NCI-H128 (cell line): ENCODE data around the gene ABCG2.

ENCODE experiments used
- DNase-seq: peaks from one replicate; lab custom pipeline; 2025; ENCODE audit not compliant: unreplicated experiment; lab: John Stamatoyannopoulos, UW

The ABCG2 gene

GRCh38 chr4:88158489-88159228 is at the start of gene ABCG2:
Gene ABCG2, minus strand, starts transcription at chr4:88158639. Its CDS starts 18,644 bp downstream, at chr4:88139995.
- DNase-seq = peak; percentile 0

- no peak for DNase-seq
Observed at GRCh38 chr4:88208156-88208555, 49.7 kb upstream of the ABCG2 start.

GRCh38 chr4:88207171-88207570 is 48.7 kb upstream of the ABCG2 start:
- no peak for DNase-seq

GRCh38 chr4:88204882-88205281 is 46.4 kb upstream of the ABCG2 start:
- no peak for DNase-seq

- DNase-seq = no peak
Observed at GRCh38 chr4:88202443-88202842, 44.0 kb upstream of the ABCG2 start.

GRCh38 chr4:88200186-88200585 is 41.7 kb upstream of the ABCG2 start:
- DNase-seq = no peak

- no peak for DNase-seq
Observed at GRCh38 chr4:88196523-88197185, 38.2 kb upstream of the ABCG2 start.

- no peak for DNase-seq
Observed at GRCh38 chr4:88196013-88196365, 37.5 kb upstream of the ABCG2 start.

- no peak for DNase-seq
Observed at GRCh38 chr4:88195328-88196012, 37.0 kb upstream of the ABCG2 start.

GRCh38 chr4:88191404-88191803 is 33.0 kb upstream of the ABCG2 start:
- DNase-seq = no peak

GRCh38 chr4:88189881-88190585 is 31.6 kb upstream of the ABCG2 start:
- DNase-seq = no peak

- no peak for DNase-seq
Observed at GRCh38 chr4:88189418-88189738, 30.9 kb upstream of the ABCG2 start.

GRCh38 chr4:88188738-88189417 is 30.4 kb upstream of the ABCG2 start:
- no peak for DNase-seq

- no peak for DNase-seq
Observed at GRCh38 chr4:88187766-88188165, 29.3 kb upstream of the ABCG2 start.

- no peak for DNase-seq
Observed at GRCh38 chr4:88185906-88186305, 27.5 kb upstream of the ABCG2 start.

GRCh38 chr4:88179261-88179660 is 20.8 kb upstream of the ABCG2 start:
- DNase-seq = no peak

- DNase-seq = no peak
Observed at GRCh38 chr4:88178626-88179231, 20.3 kb upstream of the ABCG2 start.

GRCh38 chr4:88177983-88178625 is 19.7 kb upstream of the ABCG2 start:
- no peak for DNase-seq

GRCh38 chr4:88172987-88173386 is 14.5 kb upstream of the ABCG2 start:
- no peak for DNase-seq

GRCh38 chr4:88171206-88171605 is 12.8 kb upstream of the ABCG2 start:
- no peak for DNase-seq
